DMS114 treated with DMSO at 0.1 percent for 48 hours (cell line): ENCODE results near the gene DYNC1H1.

Experiments
- DNase-seq: peaks from one replicate; lab custom pipeline; 2025; ENCODE audit not compliant: unreplicated experiment; lab: John Stamatoyannopoulos, UW

The DYNC1H1 gene

DNA sequence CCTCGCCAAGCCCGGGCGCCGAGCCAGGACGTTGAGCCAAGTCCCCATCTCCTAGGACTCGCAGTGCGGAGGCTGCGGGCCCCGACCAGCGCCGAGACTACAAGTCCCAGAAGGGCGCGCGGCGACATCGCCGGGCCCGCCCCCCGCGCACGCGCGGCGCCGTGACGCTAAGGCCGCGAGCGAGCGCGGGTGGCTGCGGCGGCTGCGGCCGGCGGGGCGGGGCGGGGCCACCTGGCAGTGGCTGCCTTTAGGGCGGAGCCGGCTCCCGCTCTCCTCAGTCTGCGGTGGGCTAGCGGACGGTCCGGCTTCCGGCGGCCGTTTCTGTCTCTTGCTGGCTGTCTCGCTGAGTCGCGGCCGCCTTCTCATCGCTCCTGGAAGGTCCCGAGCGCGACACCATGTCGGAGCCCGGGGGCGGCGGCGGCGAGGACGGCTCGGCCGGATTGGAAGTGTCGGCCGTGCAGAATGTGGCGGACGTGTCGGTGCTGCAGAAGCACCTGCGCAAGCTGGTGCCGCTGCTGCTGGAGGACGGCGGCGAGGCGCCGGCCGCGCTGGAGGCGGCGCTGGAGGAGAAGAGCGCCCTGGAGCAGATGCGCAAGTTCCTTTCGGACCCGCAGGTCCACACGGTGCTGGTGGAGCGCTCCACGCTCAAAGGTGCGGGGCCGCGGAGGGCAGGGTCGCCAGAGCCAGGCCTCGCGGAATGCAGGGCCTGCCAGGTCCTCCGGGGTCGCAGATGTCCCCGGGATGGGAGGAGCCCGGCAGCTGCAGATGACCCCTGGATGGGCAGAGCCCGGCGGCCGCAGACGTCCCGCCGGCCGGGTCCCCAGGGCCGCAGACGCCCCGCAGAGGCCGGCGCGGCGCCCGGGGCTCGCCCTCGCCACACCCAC, at the start of gene DYNC1H1:
TSS of gene DYNC1H1 (plus strand) at position 277 of the 884 bp plus-strand sequence. CDS start at position 396, 119 bp downstream.
- DNase-seq, result peak; percentile 66

DNA sequence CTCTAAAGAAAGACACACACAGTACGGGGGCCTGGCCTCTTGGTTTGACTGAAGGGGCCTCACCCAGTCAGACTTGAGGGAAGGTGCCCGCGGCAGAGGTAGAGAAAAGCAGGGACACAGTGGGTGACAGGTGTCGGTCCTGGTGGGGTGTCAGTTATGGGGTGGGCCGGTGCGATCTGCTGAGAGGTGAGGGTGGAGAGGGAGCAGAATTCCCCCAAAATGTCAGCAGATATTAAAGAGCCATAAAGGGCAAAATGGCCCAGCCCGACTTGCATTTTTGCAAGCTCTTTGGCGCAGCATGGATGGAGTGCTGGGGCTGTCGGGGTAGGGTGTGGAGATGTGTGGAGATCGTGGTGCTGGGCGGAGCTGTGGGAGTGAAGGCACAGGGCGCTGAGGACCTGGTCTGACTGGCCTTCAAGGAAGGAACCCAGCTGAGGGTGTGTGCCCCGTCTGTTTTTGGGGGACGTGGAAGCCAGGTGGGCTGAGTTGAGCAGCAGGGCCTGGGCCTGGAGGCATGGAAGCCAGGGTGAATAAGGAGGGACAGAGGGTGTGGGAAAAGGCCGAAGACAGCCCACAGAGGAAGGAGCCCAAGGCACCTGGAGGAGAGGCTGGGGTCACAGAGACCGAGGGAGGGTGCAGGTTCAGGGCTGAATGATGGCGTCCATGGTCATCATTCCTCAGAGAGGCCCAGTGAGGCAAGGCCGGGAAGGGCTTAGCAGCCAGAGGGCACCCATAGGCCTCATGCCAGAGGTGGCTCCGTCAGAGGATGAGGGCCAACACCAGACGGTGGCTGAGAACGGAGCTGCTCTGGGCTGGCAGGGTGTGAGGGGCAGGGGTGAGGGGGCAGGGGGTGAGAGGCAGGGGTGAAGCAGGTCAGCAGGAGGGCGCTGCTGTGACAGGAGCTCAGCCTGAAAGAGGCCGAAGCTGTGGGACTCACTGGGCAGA, 48.2 kb upstream of the DYNC1H1 start:
- DNase-seq, result no peak

DNA sequence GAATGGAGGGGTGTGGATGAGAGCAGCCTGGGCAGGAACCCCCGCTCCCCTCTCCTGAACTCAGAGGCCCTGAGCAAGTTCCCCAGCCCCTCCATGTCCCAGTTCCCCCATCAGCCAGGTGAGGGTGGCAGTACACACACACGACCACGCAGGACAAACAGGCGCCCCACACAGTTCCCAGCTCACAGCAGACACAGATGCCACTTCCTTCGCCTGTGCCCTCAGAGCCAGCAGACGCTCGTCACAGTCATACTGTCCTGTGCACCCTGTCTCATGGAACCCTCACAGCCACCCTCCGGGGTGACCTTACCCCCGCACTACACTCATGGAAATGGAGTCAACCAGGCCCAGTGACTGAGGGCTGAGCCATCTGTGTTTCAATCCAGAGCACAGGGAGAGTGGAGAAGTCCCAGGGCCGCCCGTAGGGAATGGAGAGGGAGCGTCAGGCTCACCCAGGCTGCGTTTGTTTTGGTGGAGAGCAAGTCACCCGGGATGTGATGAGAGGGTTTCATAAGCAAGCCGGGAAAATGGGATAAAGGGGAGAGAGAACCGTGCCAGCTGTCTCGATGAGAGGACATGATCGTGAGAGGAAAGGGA, 47.5 kb upstream of the DYNC1H1 start:
- DNase-seq, result no peak

DNA sequence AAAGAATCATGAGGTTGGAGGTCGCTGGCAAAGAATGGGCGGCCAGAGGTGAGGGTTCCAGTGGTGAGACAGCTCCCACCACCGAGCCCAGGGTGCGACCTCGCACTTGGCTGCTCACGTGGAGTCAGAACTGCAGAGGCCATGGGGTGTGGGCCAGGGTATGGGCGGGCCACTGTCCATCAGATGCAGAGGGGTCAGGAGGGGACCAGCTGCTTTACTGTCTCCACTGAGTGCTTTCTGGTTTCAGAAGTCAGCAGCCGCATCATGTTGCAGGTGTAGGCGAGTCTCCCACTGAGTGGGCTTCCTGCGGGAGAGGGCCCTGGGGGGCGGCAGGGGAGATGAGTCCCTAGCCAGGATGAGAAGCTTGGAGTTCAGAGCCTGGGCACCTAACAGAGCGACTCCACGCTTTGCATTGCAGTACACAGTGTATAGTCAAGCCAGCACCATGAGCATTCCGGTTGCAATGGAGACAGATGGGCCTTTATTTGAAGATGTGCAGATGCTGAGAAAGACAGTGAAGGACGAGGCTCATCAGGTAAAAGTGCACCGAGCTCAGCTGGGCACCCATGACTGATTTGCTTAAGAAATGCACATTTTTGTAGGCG, 46.9 kb upstream of the DYNC1H1 start:
- DNase-seq, result no peak

DNA sequence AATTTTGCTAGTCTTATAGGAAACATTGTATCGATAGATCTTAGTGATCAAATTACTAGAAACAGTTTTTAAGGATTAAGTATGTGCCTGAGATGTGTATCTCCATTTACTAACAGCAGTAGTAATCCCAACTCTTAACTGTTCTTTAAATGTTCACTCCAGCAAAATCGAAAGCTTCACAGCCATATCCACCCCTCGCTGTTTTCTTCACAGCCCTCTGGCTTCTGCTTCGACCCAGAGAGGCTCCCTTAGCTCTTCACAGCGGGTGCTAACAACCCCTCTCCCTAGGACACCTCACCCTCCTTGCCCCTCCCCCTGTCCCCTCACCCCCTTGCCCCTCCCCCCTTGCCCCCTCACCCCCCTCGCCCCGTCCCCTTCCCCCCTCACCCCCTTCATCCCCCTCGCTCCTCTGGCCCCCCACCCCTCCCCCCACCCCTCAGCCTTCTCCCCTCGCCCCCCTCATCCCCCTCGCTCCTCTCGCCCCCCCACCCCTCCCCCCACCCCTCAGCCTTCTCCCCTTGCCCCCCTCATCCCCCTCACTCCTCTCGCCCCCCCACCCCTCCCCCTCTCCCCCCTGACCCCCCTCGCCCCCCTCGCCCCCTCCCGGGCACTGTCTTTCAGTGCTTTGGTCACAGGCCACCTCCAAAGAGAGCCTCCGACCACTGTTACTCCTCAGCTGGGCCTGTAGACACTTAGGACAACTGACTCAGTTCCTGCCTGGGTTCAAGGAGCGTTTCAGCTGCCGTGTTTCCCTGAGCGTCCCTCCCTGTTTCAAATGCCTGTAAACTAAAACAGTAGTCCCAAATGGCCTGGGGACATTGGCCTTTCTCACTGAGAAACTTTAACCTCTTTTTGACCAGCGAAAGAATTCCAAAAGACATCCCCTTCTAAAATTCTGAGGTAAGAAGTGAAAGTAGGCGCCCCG, 46.0 kb upstream of the DYNC1H1 start:
- DNase-seq, result no peak

DNA sequence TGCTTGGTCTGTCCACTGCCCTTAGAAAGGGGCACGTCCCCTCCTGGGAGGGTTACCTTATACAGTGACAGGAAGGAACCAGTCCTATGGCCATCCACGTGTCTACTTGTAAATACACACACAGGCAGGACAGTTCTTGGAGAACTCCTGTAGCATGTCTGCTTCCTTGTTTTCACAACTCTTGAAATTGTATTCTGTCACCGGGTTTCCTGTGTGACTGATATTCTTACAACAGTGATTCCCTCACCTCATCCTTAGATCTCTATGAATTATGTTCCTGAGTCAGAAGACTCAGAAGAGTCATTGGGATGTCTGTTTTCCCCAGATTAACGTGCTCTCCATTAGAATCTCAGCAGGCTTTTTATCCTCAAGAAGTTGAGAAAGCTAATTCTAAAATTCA, 44.1 kb upstream of the DYNC1H1 start:
- DNase-seq, result no peak

DNA sequence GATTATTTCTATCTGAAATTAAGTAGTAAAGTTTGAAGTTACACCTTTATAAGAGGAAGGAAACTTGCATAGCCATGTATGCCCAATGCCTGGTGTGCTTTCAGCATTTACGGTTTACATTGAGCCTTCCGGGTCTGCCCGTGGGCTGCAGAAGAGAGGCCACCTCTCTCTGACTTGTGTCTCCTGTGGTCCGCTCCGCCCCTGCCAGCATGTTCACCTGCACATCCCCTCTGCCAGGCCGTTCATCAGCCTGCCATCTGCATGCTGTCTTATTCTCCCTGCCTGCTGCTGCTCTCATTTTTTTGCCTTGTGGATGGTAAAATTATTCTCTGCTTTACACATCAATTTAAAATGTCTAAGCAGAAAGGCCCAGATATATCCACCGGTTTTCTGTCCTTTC, 41.5 kb upstream of the DYNC1H1 start:
- DNase-seq, result no peak

DNA sequence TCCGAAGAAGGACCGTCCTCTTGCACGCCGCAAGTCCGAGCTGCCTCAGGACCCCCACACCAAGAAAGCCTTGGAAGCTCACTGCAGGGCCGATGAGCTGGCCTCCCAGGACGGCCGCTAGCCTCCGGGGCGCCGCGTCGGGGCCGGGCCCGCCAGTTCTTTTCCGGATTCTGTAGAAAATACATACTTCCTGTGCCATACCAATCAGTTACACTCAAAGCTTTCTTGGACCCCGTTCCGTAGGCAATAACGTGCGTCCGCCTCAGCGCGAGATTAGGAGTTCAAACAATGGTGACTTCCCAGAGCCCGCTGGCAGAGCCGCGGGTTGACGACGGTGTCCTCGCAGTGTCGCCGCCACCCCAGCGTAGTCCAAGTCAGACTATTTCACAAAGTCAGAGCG, 39.2 kb upstream of the DYNC1H1 start:
- DNase-seq, result no peak

DNA sequence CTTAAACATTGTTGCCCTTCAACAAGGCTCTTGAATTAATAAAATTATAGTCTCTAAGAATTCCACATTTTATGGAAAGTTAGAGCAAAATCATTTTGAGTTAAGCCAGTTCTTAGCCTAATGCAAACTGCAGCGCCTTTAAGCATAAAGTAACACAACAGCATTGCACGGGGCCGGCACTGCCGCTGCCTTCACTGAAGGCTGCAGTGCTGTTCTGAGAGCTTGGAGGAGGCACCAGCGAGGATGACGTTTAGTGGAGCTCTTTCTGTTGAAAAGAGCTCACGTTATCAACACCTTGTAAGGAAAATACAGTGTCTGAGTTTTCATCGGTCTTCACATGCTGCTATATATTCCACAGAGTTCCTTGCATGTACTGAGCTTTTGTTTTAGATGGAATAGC, 38.3 kb upstream of the DYNC1H1 start:
- DNase-seq, result no peak

DNA sequence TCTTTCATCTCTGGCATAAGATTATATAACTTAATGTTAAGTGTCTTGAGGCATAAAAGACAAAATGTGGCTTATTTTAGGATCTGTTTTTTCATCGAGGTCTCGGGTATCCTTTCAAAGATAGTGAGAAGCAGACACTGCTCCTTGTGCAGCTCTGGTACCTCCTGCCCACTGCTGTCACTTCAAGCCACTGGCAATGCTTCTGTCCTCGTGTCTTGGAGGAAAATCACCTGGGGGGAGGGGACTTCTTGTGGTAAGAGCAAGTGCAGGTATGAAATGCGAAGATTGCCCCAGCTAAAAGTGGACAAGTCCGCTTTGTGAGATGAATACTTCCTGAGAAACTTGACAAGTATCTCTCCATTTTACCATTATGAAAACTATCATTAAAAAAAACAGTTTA, 37.8 kb upstream of the DYNC1H1 start:
- no peak for DNase-seq

DNA sequence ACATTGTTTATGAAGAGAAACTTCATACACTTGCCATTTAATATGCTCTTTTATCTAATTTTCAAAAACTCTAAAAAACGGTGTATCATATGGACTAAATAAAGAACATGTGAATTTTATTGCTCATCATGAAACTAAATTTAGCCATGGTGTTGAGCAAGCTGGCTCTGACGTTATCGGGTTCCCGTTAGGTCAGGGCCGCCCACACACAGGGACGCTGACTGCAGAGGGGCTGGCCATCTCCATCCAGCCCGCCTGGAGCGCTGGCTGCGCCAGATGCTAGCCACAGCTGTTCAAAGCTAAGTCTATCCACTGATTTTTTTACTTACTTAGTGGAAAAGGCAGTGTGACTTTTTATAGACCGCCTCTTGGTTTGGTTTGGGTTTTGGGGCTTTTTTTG, 36.5 kb upstream of the DYNC1H1 start:
- DNase-seq, result no peak

DNA sequence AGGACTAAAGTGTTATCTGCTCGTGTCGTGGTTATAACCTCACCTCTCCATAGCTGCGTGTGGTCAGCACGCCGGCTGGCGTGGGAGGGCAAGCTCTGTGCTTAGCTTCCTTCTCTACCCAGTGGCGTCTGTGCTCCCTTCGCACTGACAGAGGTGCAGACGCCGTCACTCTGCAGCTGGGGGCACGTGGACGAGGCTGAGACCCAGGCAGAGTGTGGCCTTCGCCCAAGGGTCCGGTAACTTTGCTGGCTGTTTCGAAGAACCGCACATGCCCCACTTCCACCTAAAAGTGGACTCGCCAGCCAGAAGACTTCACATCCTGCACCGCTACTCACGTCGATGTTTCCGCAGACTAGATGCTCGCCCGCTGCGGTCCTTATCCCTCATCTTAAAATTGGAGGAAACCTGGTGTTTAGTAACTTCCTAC, 35.9 kb upstream of the DYNC1H1 start:
- DNase-seq, result no peak

DNA sequence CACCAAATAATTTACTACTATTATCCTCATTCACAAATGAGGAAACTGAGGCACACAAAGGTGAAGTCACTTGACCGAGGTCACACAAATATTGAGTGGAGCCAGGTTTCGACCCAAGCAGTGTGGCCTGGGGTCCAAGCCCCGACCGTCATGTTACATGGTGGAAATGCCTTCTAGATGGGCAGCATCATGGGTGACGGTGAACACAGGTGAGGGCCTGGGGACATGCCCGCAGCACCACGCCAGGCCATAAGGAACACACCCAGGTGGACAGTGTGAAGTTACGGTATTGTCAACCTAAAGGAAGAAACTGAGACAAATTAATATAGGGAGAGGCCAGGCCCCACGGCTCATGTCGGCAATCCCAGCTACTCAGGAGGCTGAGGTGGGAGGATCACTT, 35.3 kb upstream of the DYNC1H1 start:
- DNase-seq, result no peak

DNA sequence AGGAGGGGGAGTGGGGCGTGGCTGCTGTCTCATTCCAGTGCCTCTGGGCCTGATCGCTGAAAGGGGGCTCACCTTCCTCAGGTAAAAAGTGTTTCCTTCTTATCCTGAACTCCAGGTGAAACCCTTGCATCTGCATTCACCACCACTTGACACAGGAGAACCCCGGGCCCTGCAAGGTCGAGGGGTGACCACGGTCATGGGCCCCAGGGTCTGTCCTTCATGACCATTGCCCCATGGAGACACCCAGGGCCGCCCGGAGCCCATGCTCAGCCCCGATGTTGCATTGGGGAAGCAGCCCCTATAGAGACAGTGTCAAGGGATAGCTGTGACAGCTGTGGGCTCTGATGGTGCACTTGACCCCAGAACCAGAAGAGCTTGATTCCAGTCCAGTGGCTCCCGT, 34.4 kb upstream of the DYNC1H1 start:
- no peak for DNase-seq

DNA sequence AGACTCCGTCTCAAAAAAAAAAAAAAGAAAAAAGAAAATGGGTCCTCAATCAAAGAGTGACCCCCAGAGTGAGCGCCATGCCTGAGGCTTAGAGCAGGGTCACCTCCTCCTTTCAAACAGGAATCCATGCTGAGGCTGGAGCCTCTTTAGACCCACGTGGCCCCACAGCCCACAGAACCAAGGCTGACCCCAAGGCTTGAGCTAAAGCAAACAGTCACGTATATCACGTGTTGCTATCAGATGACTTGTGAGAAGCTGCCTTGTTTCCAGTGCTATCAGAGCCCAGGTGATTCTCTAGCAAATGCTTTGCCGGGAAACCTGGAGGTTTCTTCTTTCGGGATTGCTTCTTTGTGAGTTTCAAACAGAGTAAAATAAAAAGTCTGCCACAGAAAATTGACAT, 31.7 kb upstream of the DYNC1H1 start:
- DNase-seq, result no peak

DNA sequence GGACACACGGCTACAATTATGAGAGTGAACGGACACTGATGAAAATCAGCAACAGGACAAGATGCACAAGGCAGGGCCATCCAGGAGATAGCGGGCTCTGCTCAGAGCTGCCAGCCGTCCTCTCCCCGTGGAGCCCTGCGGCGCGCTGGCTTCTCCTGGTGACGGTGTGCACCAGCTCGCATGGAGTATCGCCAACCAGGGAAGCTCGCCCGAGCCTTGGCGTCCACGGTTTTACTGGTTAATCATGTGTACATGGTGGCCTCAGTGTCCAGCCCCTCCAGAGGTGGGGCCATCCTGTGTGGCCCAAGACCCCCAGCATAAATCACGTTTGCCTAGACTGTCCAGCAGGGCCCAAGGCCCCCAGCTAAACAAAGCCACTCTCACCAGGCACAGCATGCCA, 31.2 kb upstream of the DYNC1H1 start:
- DNase-seq, result no peak

DNA sequence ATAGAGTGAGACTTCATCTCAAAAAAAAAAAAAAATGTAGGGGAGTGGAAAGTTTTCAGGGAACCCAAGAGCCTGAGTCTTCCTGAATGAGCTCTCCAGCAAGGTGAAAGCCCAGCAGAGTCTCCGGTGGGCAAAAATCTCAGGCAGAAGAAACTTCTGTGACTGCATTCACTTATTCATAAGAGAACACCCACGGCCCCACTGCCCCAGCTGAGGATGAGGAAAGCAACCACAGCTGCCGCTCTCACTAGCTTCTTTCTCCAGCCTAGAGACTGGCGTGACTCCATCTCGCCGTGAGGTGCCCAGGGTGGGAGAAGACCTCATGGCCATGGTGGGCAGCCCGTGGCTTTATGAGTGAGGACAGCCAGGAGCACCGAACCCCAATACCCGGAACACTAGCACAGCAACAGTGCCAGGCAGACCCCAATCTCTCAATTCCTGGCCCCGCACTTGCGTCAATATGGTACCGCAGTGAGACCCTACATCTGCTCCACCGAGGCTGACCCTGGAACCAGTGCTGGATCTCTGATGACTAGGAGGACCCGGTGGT, 29.7 kb upstream of the DYNC1H1 start:
- no peak for DNase-seq

DNA sequence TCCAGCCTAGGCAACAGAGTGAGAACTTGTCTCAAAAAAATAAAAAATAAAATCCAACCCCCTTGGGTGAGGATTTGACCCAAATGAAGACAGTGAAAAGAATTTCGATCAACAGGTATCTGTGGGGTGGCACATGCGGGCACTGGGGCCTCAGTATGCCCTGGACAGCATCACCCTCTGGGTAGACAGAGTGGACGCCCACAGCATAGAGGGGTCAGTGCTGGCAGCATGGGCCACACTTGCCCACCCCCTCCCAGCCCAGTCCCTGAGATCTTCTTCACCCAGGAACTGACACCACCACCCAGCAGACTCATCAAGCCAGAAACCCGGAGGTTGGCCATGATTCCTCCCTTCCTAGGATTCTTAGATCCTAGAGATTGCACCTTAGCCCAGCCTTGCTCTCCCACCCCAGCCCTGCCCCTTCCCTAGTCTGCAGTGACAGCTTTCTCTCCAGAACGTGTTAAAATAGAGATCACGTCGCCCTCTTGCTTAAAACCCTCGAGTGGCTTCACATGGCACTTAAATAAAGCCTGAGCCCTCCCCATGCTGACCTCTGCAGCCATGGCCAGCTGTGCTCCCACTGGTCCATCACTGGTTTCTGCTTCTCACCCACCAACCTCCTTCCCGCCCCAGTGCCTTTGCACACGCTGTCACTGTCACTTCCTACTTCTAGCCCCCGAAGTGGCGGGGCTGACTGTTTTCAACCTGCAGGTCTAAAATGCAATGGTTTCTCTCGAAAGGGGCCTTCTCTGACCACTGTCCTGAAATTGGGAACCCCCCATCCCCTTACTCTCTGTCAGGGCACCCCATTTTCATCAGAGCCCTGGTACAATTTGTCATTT, 26.2 kb upstream of the DYNC1H1 start:
- DNase-seq, result no peak

DNA sequence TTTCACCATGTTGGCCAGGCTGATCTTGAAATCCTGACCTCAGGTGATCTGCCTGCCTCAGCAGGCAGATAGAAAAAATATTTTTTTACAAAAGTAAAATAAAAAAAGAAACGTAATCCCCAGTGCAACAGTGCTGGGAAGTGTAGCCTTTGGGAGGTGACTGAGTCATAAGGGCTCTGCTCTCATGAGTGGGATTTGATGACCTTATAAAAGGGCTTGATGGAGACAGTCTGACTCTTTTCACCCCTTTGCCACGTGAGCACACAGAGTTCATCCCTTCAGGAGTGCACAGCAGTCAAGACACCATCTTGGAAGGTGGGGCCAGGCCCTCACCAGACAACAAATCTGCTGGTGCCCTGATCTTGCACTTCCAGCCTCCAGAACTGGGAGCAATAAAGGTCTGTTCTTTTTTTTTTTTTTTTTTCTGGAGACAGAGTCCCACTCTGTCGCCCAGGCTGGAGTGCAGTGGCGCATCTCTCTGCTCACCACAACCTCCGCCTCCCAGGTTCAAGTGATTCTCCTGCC, 24.7 kb upstream of the DYNC1H1 start:
- no peak for DNase-seq
